ENCODE results near the gene ARL3.

- TF ChIP-seq MAX (IDR thresholded peaks at IDR 0.05) (no peak), POLR2A (IDR thresholded peaks at IDR 0.05; ENCODE audit: borderline replicate concordance, extremely low read depth, insufficient read depth, insufficient read length) (no peak), EZH2phosphoT487 (IDR thresholded peaks at IDR 0.05; ENCODE audit: borderline replicate concordance) (no peak), POLR2AphosphoS5 (IDR thresholded peaks at IDR 0.05; ENCODE audit: low read depth, low read length) (no peak), ZNF274 (IDR thresholded peaks at IDR 0.05; ENCODE audit: low read depth, low read length) (no peak), YY1 (IDR thresholded peaks at IDR 0.05; ENCODE audit: extremely low read depth, insufficient replicate concordance, low read depth, low read length) (no peak), CEBPB (IDR thresholded peaks at IDR 0.05; ENCODE audit: low read depth) (no peak), EZH2 (IDR thresholded peaks at IDR 0.05) (no peak), REST (IDR thresholded peaks at IDR 0.05; ENCODE audit: low read depth) (no peak), EGR1 (IDR thresholded peaks at IDR 0.05; ENCODE audit: low read depth) (no peak), TCF7L2 (IDR thresholded peaks at IDR 0.05; ENCODE audit: borderline replicate concordance, extremely low read depth, insufficient read depth, insufficient read length) (no peak), ZFX (IDR thresholded peaks at IDR 0.05) (no peak)
- TF ChIP-seq, protein P1, sequence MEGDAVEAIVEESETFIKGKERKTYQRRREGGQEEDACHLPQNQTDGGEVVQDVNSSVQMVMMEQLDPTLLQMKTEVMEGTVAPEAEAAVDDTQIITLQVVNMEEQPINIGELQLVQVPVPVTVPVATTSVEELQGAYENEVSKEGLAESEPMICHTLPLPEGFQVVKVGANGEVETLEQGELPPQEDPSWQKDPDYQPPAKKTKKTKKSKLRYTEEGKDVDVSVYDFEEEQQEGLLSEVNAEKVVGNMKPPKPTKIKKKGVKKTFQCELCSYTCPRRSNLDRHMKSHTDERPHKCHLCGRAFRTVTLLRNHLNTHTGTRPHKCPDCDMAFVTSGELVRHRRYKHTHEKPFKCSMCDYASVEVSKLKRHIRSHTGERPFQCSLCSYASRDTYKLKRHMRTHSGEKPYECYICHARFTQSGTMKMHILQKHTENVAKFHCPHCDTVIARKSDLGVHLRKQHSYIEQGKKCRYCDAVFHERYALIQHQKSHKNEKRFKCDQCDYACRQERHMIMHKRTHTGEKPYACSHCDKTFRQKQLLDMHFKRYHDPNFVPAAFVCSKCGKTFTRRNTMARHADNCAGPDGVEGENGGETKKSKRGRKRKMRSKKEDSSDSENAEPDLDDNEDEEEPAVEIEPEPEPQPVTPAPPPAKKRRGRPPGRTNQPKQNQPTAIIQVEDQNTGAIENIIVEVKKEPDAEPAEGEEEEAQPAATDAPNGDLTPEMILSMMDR (IDR thresholded peaks at IDR 0.05 in 2 of 3, conservative IDR thresholded peaks at IDR 0.05 in 1 of 3; ENCODE audit: borderline replicate concordance in 1 of 3, insufficient read depth in 1 of 3, low read depth in 2 of 3, low read length in 2 of 3) = no peak
- TF ChIP-seq, protein P2, sequence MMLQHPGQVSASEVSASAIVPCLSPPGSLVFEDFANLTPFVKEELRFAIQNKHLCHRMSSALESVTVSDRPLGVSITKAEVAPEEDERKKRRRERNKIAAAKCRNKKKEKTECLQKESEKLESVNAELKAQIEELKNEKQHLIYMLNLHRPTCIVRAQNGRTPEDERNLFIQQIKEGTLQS (IDR thresholded peaks at IDR 0.05) = no peak
Measured at GRCh38 chr10:102670871-102671434, 43.2 kb downstream of the ARL3 start.

Measured in HCT116 (cell line).